Caco-2 (cell line): Measurements from ENCODE around the gene IQSEC2. TPM values are rescaled to one million over a fixed set of nuclear protein-coding genes. Genes with fewer than 3 reads are reported as not detected.

ENCODE experiments used
- BruUV-seq: library from RNA; stranded (reverse); fragments of 400-500 nt; replicated peaks from 2 replicates; lab custom pipeline; 2021; lab: Mats Ljungman, UMichigan
- CTCF ChIA-PET: fragments of 300-600 bp; sonication (Branson Sonifier 250); formaldehyde crosslinking; loops from one replicate; lab custom pipeline; 2022; ENCODE audit warnings: antibody characterized with exemption; lab: Charles Lee
- POLR2A ChIA-PET: fragments of 300-600 bp; sonication (Branson Sonifier 250); formaldehyde crosslinking; loops from one replicate; lab custom pipeline; 2022; ENCODE audit warnings: antibody characterized with exemption; lab: Charles Lee
- DNase-seq, 2 experiments: peaks; one replicate each; pipeline versions ENCODE4 v3.0.0 to v3.0.0-alpha.2; 2020 to 2022
- H3K27me3 ChIP-seq: replicated peaks from 2 replicates; pipeline ENCODE4 v1.6.0; 2011; ENCODE audit warnings: low read length; ENCODE audit not compliant: control insufficient read depth, insufficient read depth
- H3K36me3 ChIP-seq: 2 replicates; pipeline ENCODE4 v1.5.1; 2011; ENCODE audit warnings: low read length; ENCODE audit not compliant: control insufficient read depth, insufficient read depth
- H3K4me1 ChIP-seq: fragments of 250-450 bp; sonication (Bioruptor Pico); 2 replicates; pipeline ENCODE4 v1.5.1; 2020; ENCODE audit warnings: mild to moderate bottlenecking
- H3K4me3 ChIP-seq: 2 replicates; pipeline ENCODE4 v1.5.1; 2011; ENCODE audit warnings: low read depth, mild to moderate bottlenecking, control low read depth, low read length
- H3K9me3 ChIP-seq: fragments of 250-450 bp; sonication (Bioruptor Pico); 2 replicates; pipeline ENCODE4 v1.5.1; 2020; ENCODE audit warnings: mild to moderate bottlenecking, moderate library complexity
- H3K27ac Mint-ChIP-seq: one replicate; pipeline ENCODE4 v1.8.0; 2022; ENCODE audit warnings: mixed read lengths; ENCODE audit not compliant: unreplicated experiment
- H3K27me3 Mint-ChIP-seq: one replicate; pipeline ENCODE4 v1.8.0; 2022; ENCODE audit warnings: mixed read lengths; ENCODE audit not compliant: insufficient read depth, unreplicated experiment
- H3K36me3 Mint-ChIP-seq: one replicate; pipeline ENCODE4 v1.8.0; 2022; ENCODE audit warnings: mild to moderate bottlenecking, mixed read lengths; ENCODE audit not compliant: insufficient read depth, unreplicated experiment
- H3K4me1 Mint-ChIP-seq: one replicate; pipeline ENCODE4 v1.8.0; 2022; ENCODE audit warnings: low read depth, mixed read lengths; ENCODE audit not compliant: unreplicated experiment
- H3K4me3 Mint-ChIP-seq: one replicate; pipeline ENCODE4 v1.8.0; 2022; ENCODE audit warnings: mild to moderate bottlenecking, moderate library complexity, mixed read lengths; ENCODE audit not compliant: unreplicated experiment
- H3K9me3 Mint-ChIP-seq: one replicate; pipeline ENCODE4 v1.8.0; 2022; ENCODE audit warnings: mixed read lengths; ENCODE audit not compliant: unreplicated experiment
- intact Hi-C: fragments of 100-400 bp; cut with micrococcal nuclease; formaldehyde crosslinking; loops from one replicate; pipeline ENCODE4 v1.10.0; 2022; ENCODE audit not compliant: unreplicated experiment
- total RNA-seq: library from RNA; stranded (reverse); gene quantifications from 2 replicates; pipeline ENCODE4 v1.2.3, GENCODE V29; 2022
- TF ChIP-seq, protein P1 (sequence below), 2 experiments: fragments of 200-600 bp in 1 of 2; IDR thresholded peaks; 1 replicate in 1 of 2; 2 replicates in 1 of 2; pipeline versions ENCODE4 v1.5.1 to v1.8.0; 2011 to 2022; ENCODE audit warnings: antibody characterized with exemption in 1 of 2, control low read depth in 1 of 2, inconsistent platforms in 1 of 2, low read depth in 1 of 2, low read length in 1 of 2, mild to moderate bottlenecking in 1 of 2, moderate library complexity in 1 of 2; ENCODE audit not compliant: insufficient read depth in 1 of 2, severe bottlenecking in 1 of 2, unreplicated experiment in 1 of 2

IQSEC2 gene
- total RNA-seq, 1 experiment from 2014 or later: 1.8 TPM

DNA sequence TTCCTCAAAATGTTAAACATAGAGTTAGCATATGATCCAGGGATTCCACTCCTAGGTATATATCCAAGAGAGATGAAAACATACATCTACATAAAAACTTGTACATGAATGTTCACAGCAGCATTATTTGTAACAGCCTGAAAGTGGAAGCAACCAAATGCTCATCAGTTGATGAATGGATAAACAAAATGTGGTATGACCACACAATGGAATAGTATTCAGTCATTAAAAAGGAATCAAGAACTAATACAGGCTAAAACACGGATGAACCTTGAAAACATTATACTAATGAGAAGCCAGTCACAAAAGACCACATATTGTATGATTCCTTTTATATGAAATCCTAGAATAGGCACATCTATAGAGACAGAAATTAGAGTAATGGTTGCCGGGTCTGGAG lies 42.7 kb upstream of the IQSEC2 start:
- no peaks in the 10 kb centered on the region for H3K9me3 Mint-ChIP-seq
- no peak overlapping the region for H3K27ac Mint-ChIP-seq

GRCh38 chrX:53323196-53323595 lies 41.8 kb upstream of the IQSEC2 start:
- H3K27me3 Mint-ChIP-seq: peaks cover 21% of the 10 kb centered on the region

More for the DNA sequence above, 42.7 kb upstream of the IQSEC2 start:
- Histone ChIP-seq H3K4me3 (no peak overlapping the region), H3K4me1 (no peaks in the 10 kb centered on the region), H3K36me3 (no peaks in the 10 kb centered on the region), H3K9me3 (no peaks in the 10 kb centered on the region), H3K27me3 (no peaks in the 10 kb centered on the region; the same call in 1 of the 2 replicates)
- no TSS peak for BruUV-seq
- intact Hi-C loops: no loop called here
- Mint-ChIP-seq H3K36me3 (no peaks in the 10 kb centered on the region), H3K4me3 (no peak overlapping the region), H3K27me3 (peaks cover 21% of the 10 kb centered on the region), H3K4me1 (peaks cover 11% of the 10 kb centered on the region)
- CTCF ChIA-PET: interaction anchor here (0.6 kb wide), 1 partner anchor 92 kb away, joined by 3 read pairs; no protein-coding TSS in a partner anchor
- TF ChIP-seq, protein P1, sequence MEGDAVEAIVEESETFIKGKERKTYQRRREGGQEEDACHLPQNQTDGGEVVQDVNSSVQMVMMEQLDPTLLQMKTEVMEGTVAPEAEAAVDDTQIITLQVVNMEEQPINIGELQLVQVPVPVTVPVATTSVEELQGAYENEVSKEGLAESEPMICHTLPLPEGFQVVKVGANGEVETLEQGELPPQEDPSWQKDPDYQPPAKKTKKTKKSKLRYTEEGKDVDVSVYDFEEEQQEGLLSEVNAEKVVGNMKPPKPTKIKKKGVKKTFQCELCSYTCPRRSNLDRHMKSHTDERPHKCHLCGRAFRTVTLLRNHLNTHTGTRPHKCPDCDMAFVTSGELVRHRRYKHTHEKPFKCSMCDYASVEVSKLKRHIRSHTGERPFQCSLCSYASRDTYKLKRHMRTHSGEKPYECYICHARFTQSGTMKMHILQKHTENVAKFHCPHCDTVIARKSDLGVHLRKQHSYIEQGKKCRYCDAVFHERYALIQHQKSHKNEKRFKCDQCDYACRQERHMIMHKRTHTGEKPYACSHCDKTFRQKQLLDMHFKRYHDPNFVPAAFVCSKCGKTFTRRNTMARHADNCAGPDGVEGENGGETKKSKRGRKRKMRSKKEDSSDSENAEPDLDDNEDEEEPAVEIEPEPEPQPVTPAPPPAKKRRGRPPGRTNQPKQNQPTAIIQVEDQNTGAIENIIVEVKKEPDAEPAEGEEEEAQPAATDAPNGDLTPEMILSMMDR (IDR thresholded peaks at IDR 0.05; ENCODE audit: insufficient read depth in 1 of 2, low read depth in 1 of 2, low read length in 1 of 2, severe bottlenecking in 1 of 2, unreplicated experiment in 1 of 2): no peak
- no peak for DNase-seq
- POLR2A ChIA-PET: no interaction called here

DNA sequence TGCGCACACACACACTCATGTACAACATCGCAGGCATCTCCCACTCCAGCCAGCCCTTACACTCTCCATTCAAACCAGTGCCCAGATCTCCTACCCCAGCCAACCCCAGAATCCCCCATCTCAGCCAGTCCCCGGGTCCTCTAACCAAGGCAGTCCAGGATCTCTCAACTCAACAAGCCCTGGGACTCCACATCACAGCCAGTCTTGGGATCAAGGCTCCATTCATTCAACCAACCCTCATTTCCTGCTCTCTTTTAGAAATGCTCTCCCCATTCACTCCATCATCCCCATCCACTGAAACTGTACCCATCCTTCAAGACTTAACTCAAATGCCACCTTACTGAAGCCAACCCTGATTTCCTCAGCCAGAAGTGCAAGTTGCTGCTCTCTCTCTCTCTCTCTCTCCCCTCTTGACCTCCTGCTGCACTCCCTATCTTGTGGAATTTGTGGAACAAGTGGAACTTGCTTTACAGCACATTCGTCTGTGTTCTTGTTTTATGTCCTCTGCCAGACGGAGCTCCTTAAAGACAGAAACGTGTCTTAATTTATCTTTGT lies 40.6 kb upstream of the IQSEC2 start:
- no peak overlapping the region for H3K27ac Mint-ChIP-seq
- Histone ChIP-seq H3K27me3 (no peaks in the 10 kb centered on the region; the same call in 1 of the 2 replicates), H3K4me1 (no peaks in the 10 kb centered on the region), H3K4me3 (no peak overlapping the region), H3K36me3 (no peaks in the 10 kb centered on the region), H3K9me3 (no peaks in the 10 kb centered on the region)
- H3K4me1 Mint-ChIP-seq: peaks cover 11% of the 10 kb centered on the region
- TF ChIP-seq, protein P1 (IDR thresholded peaks at IDR 0.05; ENCODE audit: insufficient read depth in 1 of 2, low read depth in 1 of 2, low read length in 1 of 2, severe bottlenecking in 1 of 2, unreplicated experiment in 1 of 2): no peak
- peaks cover 21% of the 10 kb centered on the region for H3K27me3 Mint-ChIP-seq
- ChIA-PET CTCF (interaction anchor here (1.4 kb wide), 1 partner anchor 9 kb away, joined by 6 read pairs; no protein-coding TSS in a partner anchor), POLR2A (no interaction called here)
- no peaks in the 10 kb centered on the region for H3K9me3 Mint-ChIP-seq
- no TSS peak for BruUV-seq
- intact Hi-C loops: no loop called here
- no peaks in the 10 kb centered on the region for H3K36me3 Mint-ChIP-seq
- H3K4me3 Mint-ChIP-seq: peak overlapping the region; percentile 70
- DNase-seq: no peak

More at GRCh38 chrX:53323196-53323595, 41.8 kb upstream of the IQSEC2 start:
- H3K4me1 ChIP-seq: no peaks in the 10 kb centered on the region
- H3K4me3 ChIP-seq: no peak overlapping the region
- H3K36me3 ChIP-seq: no peaks in the 10 kb centered on the region
- no peak overlapping the region for H3K4me3 Mint-ChIP-seq
- no TSS peak for BruUV-seq
- no peaks in the 10 kb centered on the region for H3K9me3 Mint-ChIP-seq
- peaks cover 11% of the 10 kb centered on the region for H3K4me1 Mint-ChIP-seq
- DNase-seq: no peak
- ChIA-PET CTCF (interaction anchor here (1.4 kb wide), 1 partner anchor 10 kb away, joined by 6 read pairs; no protein-coding TSS in a partner anchor), POLR2A (no interaction called here)
- TF ChIP-seq, protein P1 (IDR thresholded peaks at IDR 0.05; ENCODE audit: insufficient read depth in 1 of 2, low read depth in 1 of 2, low read length in 1 of 2, severe bottlenecking in 1 of 2, unreplicated experiment in 1 of 2): no peak
- no peaks in the 10 kb centered on the region for H3K9me3 ChIP-seq
- H3K36me3 Mint-ChIP-seq: no peaks in the 10 kb centered on the region
- H3K27ac Mint-ChIP-seq: no peak overlapping the region
- intact Hi-C loops: no loop called here
- no peaks in the 10 kb centered on the region; the same call in 1 of the 2 replicates for H3K27me3 ChIP-seq
